DMS114 treated with DMSO at 0.1 percent for 48 hours (cell line): Measurements from ENCODE around the gene MYO9A.
"Not testable (repeated sequence)": the region's sequence is repeated elsewhere in the genome, so short reads cannot be mapped to it uniquely, and the experiment has no call there.

ENCODE experiments used
- DNase-seq: peaks from one replicate; lab custom pipeline; 2025; ENCODE audit not compliant: unreplicated experiment; lab: John Stamatoyannopoulos, UW

The MYO9A gene

GRCh38 chr15:71883447-71883846 is 234.5 kb downstream of the MYO9A start:
- no peak for DNase-seq

DNA sequence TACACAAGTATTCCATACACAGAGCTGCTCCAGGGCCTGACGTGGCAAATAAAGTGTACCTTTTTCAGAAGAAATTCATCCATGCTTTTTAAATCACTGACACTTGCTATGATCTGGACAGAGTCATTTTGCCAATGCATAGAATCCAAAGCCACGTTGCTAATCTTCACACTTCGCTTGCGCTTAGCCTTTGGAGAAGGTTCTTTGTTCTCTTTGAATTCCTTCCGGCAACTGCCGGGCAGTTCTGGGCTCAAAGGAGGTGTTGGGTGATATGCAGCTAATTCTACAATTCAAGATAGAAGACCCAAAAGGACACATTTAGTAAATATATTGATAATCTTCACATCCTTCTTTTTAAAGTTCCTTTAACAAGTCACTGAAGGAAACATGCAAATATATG is 237.7 kb downstream of the MYO9A start:
- DNase-seq: no peak

DNA sequence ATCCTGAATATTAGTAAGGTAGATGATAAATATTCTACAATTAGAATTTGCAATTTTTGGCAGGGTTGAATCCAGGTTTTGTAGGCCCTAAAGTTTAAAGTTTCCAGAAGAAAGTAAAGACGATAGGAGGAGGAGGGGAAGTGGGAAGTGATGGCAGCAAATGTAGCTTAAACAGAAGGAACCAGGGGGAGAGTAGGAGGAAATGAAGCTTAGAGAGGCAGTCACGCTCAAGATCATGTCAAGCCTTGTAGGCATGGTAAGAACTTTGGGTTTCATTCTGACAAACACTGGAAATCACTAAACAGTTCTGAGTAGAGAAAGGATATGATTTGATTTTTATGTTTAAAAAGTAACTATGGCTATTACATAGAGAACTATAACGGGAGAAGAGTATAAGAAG is 243.7 kb downstream of the MYO9A start:
- no peak for DNase-seq

- DNase-seq: not testable (repeated sequence)
Observed at GRCh38 chr15:71858232-71858631, 259.7 kb downstream of the MYO9A start.

- DNase-seq: no peak
Observed at GRCh38 chr15:71853543-71853942, 264.4 kb downstream of the MYO9A start.

GRCh38 chr15:71844916-71845315 is 273.0 kb downstream of the MYO9A start:
- DNase-seq: no peak

- no peak for DNase-seq
Observed at GRCh38 chr15:71841563-71841962, 276.4 kb downstream of the MYO9A start.

DNA sequence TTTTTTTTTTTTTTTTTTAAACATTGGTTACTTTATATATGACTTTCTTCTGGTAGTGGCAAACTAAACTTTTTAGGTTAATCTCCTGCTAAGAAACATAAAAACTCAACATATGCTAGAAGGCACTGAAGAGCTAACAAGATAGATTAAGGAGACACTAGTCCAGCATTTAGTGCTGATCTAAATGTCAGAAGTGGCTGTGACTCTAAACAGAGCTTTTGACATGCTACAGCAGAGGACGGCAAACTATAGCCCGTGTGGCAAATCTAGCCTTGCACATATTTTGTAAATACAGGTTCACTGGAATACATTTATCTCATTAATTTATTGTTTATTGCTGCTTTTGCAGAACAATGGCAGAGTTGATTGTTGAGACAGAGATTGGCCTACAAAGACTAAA is 287.0 kb downstream of the MYO9A start:
- no peak for DNase-seq

DNA sequence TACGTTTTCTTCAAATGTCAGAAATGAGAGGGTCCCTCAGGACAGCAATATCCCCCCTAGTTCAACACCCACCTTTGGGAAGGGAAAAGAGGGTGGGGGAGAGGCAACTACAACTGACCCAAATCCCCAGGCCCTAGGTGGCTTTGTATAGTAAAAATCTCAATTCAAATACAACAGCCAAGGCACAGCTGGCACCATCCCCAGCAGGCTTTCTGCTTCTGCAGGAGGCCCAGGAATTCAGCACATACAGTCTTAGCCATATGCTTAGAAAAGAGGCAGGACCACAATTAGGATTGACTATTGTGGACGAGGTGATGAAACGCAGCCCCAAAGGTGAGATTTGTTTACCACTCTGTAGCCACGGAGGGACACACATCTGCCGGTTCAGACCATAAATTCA is 291.8 kb downstream of the MYO9A start:
- no peak for DNase-seq

GRCh38 chr15:71825021-71825730 is 292.8 kb downstream of the MYO9A start:
- DNase-seq: no peak

DNA sequence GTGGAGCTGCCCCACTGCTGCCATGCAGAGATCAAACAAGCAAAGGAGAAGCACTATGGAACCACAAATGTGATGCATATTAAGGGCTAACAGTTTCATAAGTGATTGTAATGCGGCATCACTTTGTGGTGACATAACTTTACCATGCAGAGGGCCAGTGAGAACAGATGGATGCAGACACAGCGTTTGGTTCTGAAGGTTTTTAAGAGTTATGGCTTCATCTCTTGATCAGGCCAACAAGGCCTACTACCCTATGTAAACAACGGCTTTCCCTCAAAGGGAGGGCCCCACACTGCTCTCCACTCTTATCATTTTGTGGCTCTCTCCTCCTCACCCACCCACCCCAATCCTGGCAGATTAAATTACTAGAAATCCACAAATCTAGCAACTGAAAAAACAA is 294.1 kb downstream of the MYO9A start:
- no peak for DNase-seq

DNA sequence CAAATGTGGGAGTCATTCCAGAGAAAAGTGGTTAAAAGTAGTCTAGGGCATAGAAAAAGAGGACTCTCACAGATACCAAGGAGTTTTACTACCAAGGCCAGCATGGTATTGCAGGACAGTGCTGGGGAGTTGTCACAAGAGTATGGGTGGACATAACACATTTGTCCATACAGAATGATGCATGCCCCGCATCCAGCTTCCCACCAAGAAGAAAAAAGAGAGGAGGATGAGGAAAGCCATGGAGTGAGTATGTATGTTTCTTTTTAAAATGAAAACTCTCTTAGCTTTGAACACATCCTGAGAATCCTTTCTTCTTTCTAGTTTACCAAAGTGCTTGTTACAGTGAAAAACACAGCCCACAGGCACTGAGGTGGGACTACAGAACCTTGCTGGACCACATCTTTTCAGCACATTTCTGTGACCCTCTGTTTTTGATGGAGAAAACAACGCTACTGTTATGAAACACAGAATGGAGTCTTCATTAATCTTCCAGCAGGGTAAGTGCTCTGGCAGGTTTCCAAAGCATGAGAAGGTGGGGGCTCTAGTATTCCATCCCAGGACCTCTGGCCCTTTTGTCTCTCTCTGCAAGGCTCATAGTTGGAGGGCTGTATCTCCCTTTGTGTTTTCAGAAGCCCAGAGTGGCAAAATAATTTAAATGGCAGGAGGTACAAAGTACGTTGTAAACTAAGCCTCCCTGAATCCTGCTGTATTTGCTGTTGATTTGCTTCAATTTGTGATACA is 294.9 kb downstream of the MYO9A start:
- no peak for DNase-seq

- no peak for DNase-seq
Observed at GRCh38 chr15:71821547-71822129, 296.3 kb downstream of the MYO9A start.

- no peak for DNase-seq
Observed at GRCh38 chr15:71820127-71820526, 297.8 kb downstream of the MYO9A start.

DNA sequence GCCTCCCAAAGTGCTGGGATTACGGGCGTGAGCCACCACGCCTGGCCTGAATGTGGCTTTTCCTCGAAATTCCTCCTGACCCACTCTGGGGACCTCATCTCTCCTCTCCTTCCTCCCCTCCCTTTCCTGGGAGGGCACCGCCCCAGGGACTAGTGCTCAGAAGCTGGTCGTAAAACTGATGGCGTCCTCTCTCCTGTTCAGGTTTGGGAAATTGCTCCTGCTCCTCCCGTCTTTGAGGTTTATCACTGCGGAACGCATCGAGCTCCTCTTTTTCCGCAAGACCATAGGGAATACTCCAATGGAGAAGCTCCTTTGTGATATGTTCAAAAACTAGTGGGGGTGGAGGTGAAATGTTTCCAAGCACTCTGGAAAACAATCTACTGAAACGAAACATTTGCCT is 300.6 kb downstream of the MYO9A start:
- DNase-seq: no peak

DNA sequence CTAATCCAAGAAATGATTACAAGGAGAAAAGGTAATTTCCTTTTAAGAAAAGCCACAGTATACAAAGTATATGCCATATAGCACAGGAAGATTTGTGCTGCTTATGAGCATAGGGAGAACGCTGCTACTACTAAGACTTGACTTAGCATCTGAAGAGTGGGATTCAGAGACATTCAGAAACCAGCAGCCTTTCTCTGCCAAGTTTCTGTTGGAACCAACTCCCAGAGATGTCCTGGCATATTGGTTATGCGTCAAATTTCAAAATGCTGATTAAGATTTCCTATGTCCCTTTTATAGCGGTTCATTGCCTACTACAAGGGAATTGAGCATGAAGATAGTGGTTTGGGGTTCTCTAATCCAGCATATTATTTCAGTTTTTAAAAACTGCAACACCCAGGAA is 302.6 kb downstream of the MYO9A start:
- no peak for DNase-seq

- no peak for DNase-seq
Observed at GRCh38 chr15:71813723-71814470, 304.1 kb downstream of the MYO9A start.

GRCh38 chr15:71812966-71813722 is 304.8 kb downstream of the MYO9A start:
- no peak for DNase-seq

- DNase-seq: no peak
Observed at GRCh38 chr15:71811752-71812735, 305.9 kb downstream of the MYO9A start.
